GM18868 (cell line): ENCODE data around the gene CGN.

ENCODE experiments used
- ATAC-seq: cut with Tn5 transposase; IDR thresholded peaks from one replicate; pipeline ENCODE4 v1.9.1; 2021; ENCODE audit warnings: mild to moderate bottlenecking, moderate library complexity; ENCODE audit not compliant: unreplicated experiment

Gene CGN

GRCh38 chr1:151546011-151546925, 35.1 kb downstream of the CGN start:
- no peak for ATAC-seq

DNA sequence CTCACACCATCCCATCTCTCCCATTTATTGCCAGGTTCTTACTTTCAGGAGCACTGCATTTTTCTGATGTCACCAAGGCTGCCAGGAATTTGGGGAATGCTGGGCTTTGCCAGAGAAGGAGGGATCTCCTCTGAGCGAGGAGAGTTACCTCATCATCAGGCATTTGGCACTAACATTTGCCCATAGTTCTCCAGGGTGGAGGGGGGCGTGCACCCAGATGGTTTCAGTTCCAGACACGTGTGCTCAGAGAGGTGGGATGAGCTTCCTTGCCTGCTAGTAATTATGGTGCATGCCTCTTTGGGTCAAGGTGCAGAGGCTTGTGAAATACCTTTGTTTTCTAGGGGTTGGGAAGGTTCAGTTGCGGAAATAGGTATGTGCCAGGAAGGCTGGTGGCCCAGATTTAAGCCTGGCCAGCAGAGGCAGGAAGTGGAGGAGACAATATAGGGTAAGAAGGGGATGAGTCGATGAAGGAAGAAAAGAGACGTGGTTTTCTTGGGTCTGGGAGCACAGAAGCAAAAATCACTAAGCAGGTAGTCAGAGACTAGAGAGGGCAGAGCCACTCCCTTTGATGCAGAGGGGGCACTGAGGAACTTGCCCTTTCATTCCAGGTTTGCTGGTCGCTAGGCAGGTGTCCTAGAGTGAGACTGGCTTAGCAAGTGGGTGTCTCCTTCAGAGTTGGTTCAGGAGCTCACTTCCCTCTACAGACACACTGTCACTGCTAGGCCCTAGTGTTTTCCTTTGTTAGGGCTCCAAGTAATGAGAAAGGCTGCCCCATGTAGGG, 36.1 kb downstream of the CGN start:
- no peak for ATAC-seq

- ATAC-seq = no peak
Observed at GRCh38 chr1:151547900-151548230, 36.7 kb downstream of the CGN start.

GRCh38 chr1:151549199-151549598, 38.0 kb downstream of the CGN start:
- ATAC-seq = no peak

DNA sequence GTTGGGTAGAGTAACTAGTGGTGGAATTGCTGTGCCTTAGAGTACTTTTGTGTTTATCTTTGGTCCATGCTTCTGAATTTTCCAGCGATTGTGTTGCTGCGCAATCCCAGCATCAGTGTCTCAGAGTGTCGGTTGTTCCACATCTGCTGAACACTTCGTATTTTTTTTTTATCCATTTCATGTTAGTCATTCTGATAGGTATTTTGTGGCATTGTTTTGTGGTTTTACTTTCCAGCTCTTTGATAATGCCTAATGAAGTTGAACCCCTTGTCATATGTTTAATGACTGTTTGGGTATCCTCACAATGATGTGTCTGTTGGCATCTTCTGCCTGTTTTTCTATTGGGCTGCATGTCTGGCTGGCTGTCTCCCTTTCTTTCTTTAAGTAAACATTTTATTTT, 42.5 kb downstream of the CGN start:
- ATAC-seq = no peak

- no peak for ATAC-seq
Observed at GRCh38 chr1:151556052-151556451, 44.9 kb downstream of the CGN start.

DNA sequence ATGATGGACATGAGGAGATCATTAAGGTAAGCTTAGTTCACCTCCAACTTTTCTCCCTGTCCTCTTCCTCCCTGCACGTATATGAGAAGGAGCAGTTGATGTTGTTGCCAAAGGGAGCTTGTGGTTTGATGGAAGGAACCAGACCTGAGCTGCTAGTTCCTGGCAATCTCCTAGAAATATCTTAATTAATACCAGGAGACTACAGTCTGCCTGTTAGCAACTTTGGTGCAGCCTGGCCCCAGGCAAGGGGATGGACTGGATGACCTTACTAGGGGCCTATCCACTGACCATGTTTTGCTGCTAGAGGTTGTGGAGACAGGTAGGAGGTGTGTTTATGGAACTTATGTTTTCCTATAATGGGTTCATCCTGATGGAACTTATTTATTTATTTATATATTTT, 51.5 kb downstream of the CGN start:
- ATAC-seq = no peak

DNA sequence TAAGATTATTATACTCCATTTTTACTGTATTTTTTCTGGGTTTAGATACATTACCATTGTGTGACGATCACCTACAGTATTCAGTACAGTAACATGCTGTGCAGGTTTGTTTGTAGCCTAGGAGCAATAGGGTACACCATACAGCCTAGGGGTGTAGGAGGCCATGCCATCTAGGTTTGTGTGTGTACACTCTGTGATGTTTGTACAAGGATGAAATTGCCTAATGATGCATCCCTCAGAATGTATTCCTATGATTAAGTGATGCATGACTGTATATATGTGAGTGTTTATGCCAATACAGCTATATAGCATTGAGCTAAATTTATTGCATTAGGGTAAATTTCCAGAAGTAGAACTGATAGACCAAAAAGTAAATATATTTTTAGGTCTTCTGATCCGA, 52.2 kb downstream of the CGN start:
- ATAC-seq = no peak

DNA sequence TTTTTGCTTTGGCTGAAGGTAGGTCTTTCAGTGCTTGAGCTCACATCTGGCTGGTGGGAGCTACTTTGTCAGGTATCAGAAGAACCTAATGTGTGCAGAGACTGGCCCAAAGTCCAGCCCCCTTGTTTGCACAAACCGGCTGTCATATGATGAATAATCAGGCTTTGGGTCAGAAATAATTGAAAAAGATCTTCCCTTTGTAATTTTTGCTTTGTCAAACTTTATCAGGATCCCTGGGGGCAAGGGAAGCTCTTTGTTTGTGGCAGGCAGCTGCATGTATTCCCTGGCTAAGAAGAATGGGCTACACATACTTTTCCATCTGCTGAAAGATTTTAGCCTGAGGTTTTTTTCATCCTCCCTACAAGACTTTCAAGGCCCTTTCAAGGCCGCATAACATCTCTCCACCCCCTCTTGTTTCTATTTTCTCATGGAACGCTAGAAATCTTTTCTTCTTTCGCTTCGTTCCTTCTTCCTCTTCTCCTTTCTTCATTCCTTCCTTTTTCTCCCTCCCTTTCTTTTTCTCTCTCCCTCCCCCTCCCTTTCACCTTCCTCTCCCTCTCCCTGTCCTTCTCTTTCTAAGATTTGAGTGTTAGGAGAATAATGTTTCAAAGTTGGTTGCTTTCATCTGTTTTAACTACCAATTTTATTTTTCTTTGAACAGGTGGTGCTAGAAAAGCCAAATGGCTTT, 54.5 kb downstream of the CGN start:
- no peak for ATAC-seq

- ATAC-seq = no peak
Observed at GRCh38 chr1:151568626-151569088, 57.5 kb downstream of the CGN start.

DNA sequence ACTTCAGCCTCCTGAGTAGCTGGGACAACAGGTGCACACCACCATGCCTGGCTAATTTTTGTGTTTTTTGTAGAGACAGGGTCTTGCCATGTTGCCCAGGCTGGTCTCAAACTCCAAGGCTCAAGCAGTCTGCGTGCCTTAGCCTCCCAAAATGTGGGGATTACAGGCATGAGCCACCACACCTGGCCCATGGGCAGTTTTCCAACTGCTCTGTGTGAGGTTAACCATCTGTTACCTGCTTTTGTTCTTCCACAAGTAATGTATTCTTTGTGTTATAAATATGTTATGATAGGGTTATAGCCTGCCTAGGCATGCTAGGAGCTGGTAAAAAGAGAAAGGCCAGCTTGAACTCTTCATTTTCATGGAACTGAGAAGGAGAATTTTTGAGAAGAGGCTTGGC, 59.6 kb downstream of the CGN start:
- ATAC-seq = no peak

GRCh38 chr1:151574575-151575529, 63.7 kb downstream of the CGN start:
- no peak for ATAC-seq

DNA sequence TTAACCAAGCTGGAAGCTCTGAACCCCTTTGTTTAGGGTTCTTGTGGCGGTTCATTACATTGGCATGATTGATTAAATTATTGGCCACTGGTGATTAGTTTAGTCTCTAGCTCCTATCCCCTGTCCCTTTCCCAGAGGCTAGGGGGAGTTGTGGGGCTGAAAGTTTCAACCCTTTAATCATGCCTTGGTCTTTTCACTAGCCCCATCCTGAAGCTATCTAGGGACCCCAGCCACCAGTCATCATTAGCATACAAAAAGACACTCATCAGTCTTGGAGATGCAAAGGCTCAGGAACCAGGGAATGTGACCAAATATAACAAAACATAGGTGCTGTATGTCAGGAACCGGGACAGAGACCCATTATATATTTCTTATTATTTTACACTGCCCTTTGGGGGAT, 66.0 kb downstream of the CGN start:
- ATAC-seq = no peak

GRCh38 chr1:151578941-151579340, 67.8 kb downstream of the CGN start:
- ATAC-seq = no peak

GRCh38 chr1:151579436-151580225, 68.4 kb downstream of the CGN start:
- ATAC-seq = no peak

DNA sequence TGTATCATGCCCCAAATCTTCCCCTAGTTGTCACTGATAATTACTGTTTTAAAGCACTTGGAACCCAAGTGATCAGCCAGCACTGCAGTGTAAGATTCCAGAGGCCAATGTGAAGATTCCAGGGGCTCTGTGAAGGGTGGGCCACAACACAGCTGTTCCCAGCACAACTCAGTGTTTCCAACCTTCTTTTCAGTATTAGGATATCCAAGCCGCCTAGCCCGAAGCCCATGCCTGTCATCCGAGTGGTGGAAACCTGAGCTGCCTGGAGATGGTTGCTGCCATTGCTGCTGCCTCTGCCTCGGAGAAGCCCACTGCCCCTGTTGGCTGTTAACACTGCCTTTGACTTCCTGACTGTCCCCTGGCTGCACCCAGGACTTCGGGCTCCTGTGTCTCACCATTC, 70.3 kb downstream of the CGN start:
- no peak for ATAC-seq

- ATAC-seq = no peak
Observed at GRCh38 chr1:151581921-151582320, 70.7 kb downstream of the CGN start.

- no peak for ATAC-seq
Observed at GRCh38 chr1:151583796-151584195, 72.6 kb downstream of the CGN start.

DNA sequence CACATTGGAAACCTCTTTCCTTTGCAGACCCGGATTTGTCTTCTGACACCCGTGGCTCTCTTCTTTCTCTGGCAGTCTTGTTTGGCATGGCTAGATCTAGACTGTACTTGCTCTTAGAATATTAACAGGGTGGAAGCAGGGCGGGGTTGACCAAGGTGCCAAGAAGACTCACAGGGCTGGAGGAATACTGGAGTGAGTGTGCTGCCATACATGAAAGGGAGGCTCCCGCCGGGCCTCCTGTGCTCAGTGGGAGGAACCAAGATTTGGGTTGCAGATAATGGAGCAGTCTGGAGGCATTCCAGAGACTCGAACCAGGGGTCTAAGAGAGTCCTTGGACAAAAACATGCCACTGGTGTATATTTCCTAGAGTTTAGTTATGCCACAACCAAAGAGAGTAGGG, 73.1 kb downstream of the CGN start:
- ATAC-seq = no peak

DNA sequence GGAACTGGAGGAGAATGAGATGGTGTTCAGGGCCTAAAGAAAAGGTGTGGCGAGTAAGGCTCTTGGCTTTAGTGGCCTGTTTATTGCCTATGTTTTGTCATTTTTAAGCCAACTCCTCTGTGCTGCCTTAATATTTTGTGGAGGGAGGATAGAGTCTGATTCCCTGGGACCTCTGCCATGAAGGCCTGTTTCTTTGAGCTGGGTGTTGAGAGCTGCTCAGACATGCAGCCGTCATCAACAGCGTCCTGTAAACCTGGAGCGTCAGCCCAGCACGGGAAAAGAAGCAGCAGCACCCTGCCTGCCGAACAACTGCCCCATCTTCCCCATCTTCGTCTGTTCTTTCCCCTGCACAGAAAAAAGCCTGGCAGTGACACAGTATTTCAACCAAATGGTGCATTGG, 73.6 kb downstream of the CGN start:
- ATAC-seq = no peak
